GM18873 (cell line): ENCODE measurements around the gene MYH7.

Experiments
- ATAC-seq: cut with Tn5 transposase; IDR thresholded peaks from one replicate; pipeline ENCODE4 v1.9.1; 2021; ENCODE audit warnings: mild to moderate bottlenecking, moderate library complexity, moderate number of reproducible peaks; ENCODE audit not compliant: unreplicated experiment, low FRiP score

Gene MYH7

GRCh38 chr14:23449314-23449713, 13.9 kb upstream of the MYH7 start:
- ATAC-seq = no peak

- ATAC-seq = no peak
Measured at GRCh38 chr14:23447361-23448350, 12.2 kb upstream of the MYH7 start.

GRCh38 chr14:23446291-23446851, 10.9 kb upstream of the MYH7 start:
- no peak for ATAC-seq

GRCh38 chr14:23445773-23446172, 10.3 kb upstream of the MYH7 start:
- no peak for ATAC-seq

- ATAC-seq = no peak
Measured at GRCh38 chr14:23444314-23444713, 8.9 kb upstream of the MYH7 start.

- no peak for ATAC-seq
Measured at GRCh38 chr14:23443881-23444280, 8.4 kb upstream of the MYH7 start.

- ATAC-seq = no peak
Measured at GRCh38 chr14:23443411-23443812, 8.0 kb upstream of the MYH7 start.

- ATAC-seq = no peak
Measured at GRCh38 chr14:23442721-23443356, 7.4 kb upstream of the MYH7 start.

GRCh38 chr14:23441076-23441475, 5.6 kb upstream of the MYH7 start:
- no peak for ATAC-seq

GRCh38 chr14:23439107-23439835, 3.8 kb upstream of the MYH7 start:
- ATAC-seq = no peak

- no peak for ATAC-seq
Measured at GRCh38 chr14:23438101-23438971, 2.9 kb upstream of the MYH7 start.

- ATAC-seq = no peak
Measured at GRCh38 chr14:23437133-23438100, 2.0 kb upstream of the MYH7 start.

- no peak for ATAC-seq
Measured at GRCh38 chr14:23436327-23437132, 1.1 kb upstream of the MYH7 start.

- no peak for ATAC-seq
Measured at GRCh38 chr14:23434488-23435222, 805 bp downstream of the MYH7 start.

- ATAC-seq = no peak
Measured at GRCh38 chr14:23433457-23433856, 2.0 kb downstream of the MYH7 start.

- ATAC-seq = no peak
Measured at GRCh38 chr14:23432946-23433345, 2.5 kb downstream of the MYH7 start.
